Transverse colon (tissue), 4 donors: ENCODE results near the gene XKRX. TPM values are rescaled to one million over a fixed set of nuclear protein-coding genes. Genes with fewer than 3 reads are reported as not detected.

Experiments used
- DNase-seq: peaks from one replicate; pipeline ENCODE4 v3.0.0-alpha.2; 2019
- H3K27ac ChIP-seq, 4 donors: fragments of 200-600 bp; sonication (generic); 2 replicates each; pipeline ENCODE4 v1.5.1; 2016 to 2018; ENCODE audit warnings: inconsistent platforms in 4 of 4
- H3K27me3 ChIP-seq: fragments of 200-600 bp; sonication (generic); 2 replicates; pipeline ENCODE4 v1.5.1; 2017; ENCODE audit warnings: inconsistent platforms
- H3K36me3 ChIP-seq, 4 donors: fragments of 200-600 bp; sonication (generic); 2 replicates each; pipeline ENCODE4 v1.5.1; 2017 to 2019; ENCODE audit warnings: inconsistent platforms in 4 of 4
- H3K4me1 ChIP-seq, 4 donors: fragments of 200-600 bp; sonication (generic); 2 replicates each; pipeline ENCODE4 v1.5.1; 2017 to 2020; ENCODE audit warnings: inconsistent platforms in 4 of 4
- H3K4me3 ChIP-seq, 4 donors: fragments of 200-600 bp; sonication (generic); 1 replicate in 1 of 4; 2 replicates in 3 of 4; pipeline versions ENCODE4 v1.5.1 to v1.6.1; 2017 to 2019; ENCODE audit warnings: inconsistent platforms in 4 of 4
- H3K9me3 ChIP-seq, 2 donors: fragments of 200-600 bp; sonication (generic); 2 replicates each; pipeline ENCODE4 v1.5.1; 2017 to 2019; ENCODE audit warnings: inconsistent platforms in 2 of 2
- EP300 ChIP-seq: sonication (generic); formaldehyde crosslinking; IDR thresholded peaks from one replicate; pipeline ENCODE4 v1.6.1; 2017; ENCODE audit warnings: antibody characterized with exemption, low read depth
- POLR2A ChIP-seq: fragments of 450-650 bp; IDR thresholded peaks from one replicate; pipeline ENCODE4 v1.6.1; 2016; ENCODE audit warnings: antibody characterized with exemption, mild to moderate bottlenecking, moderate library complexity
- POLR2AphosphoS5 ChIP-seq, 3 donors: sonication (generic); formaldehyde crosslinking; IDR thresholded peaks; one replicate each; pipeline ENCODE4 v1.6.1; 2016; ENCODE audit warnings: antibody characterized with exemption in 3 of 3
- WGBS, 2 donors: methylation state at CpG; one replicate each; pipeline ENCODE4 v1.1.5; 2018; ENCODE audit warnings: low coverage in 1 of 2; 5-methylcytosine and 5-hydroxymethylcytosine counted together
- in situ Hi-C, 4 donors: fragments of 200-750 bp; cut with MboI; loops; one replicate each; pipeline versions ENCODE4 v1.15.0 to v1.15.1; 2017; ENCODE audit warnings: low sequenced_read_pairs in 3 of 4, low pct_ligation_motif_present in 1 of 4, low pct_unique_long_range_greater_than_20kb in 1 of 4
- intact Hi-C: fragments of 100-400 bp; cut with DNase I; formaldehyde crosslinking; loops from one replicate; pipeline ENCODE4 v1.15.1; 2023; ENCODE audit warnings: low total_unique reads
- total RNA-seq, 4 donors: library from RNA; depleted of rRNA; stranded (reverse); fragments of >200 nt; gene quantifications; one replicate each; pipeline ENCODE4 v1.1.0, GENCODE V29; 2016
- TF ChIP-seq, protein P1 (sequence below), 5 experiments: fragments of 200-600 bp in 3 of 5; fragments of 450-650 bp in 2 of 5; sonication (generic) in 3 of 5; IDR thresholded peaks; 1 replicate in 2 of 5; 2 replicates in 3 of 5; pipeline ENCODE4 v1.5.1; 2016 to 2017; ENCODE audit warnings: antibody characterized with exemption in 5 of 5, inconsistent platforms in 3 of 5, mild to moderate bottlenecking in 2 of 5, moderate library complexity in 1 of 5

Gene XKRX
- total RNA-seq, 4 donors from 2014 or later: 1.9 to 5.9 (median 2.2) TPM

DNA sequence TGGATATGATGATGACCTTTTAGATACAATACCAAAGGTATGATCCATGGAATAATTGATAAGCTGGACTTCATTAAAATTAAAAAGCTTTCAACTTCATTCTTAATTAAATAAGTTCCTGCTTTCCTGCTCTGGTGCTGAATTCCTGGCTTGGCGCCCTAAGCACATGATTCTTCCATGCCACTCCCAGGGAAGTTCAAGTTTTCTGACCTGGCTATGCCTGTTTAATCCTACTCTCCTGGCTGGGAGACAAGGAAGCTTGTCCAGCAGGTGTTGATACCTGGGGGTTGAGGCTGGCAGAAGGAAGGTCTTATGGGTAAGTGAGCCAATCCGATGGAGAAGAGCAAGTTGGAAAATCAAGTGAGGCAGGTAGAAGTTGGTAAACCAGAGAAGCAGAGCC is 24.3 kb downstream of the XKRX start:
- no peak for TF ChIP-seq POLR2AphosphoS5 (IDR thresholded peaks at IDR 0.05)
- no peak for DNase-seq
- 32% methylated on average over 2 of the region's 2 CpGs; no CpG with 5 or more reads in 1 of the 2 donors for WGBS, 2 donors
- no peaks in the 10 kb centered on the region for H3K4me1 ChIP-seq
- intact Hi-C loops (no loop called here), in situ Hi-C loops (no loop called here)
- no peak overlapping the region for H3K27ac ChIP-seq
- H3K27me3 ChIP-seq: no peaks in the 10 kb centered on the region
- H3K4me3 ChIP-seq: no peak overlapping the region
- no peaks in the 10 kb centered on the region for H3K36me3 ChIP-seq
- no peaks in the 10 kb centered on the region for H3K9me3 ChIP-seq

DNA sequence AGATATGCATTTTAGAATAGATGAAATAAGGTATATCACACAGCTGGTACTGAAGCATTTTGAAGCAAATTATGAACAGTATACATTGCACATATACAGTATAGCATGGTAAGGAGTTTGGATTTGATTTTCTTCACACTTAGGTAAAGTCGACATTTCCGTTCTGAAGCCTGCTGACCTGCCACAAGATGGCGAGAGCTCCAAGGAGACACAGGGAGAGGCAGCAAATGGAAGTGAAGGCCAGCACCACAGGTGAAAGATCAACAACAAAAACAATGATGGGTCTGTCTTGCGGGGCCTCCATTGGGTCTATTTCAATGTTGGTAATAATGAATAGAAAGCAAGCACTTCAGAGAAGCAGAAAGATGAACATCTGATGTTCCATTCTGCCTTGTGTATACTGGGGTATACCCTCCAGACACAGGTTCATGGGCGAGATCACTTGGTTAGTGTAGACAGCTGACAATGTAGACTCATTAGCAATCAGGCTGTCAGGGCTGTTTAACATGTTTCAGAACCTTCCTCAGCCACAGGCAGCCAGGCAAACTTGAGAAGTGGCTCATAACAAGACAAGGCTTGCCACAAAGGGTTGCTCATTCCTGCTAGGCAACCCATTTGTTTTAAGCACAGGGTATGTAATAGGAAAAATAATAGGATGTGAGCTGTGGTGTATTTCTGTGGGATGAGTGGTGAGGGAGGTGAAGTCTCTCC is 33.2 kb downstream of the XKRX start:
- Histone ChIP-seq H3K36me3 (no peaks in the 10 kb centered on the region), H3K9me3 (no peaks in the 10 kb centered on the region), H3K27me3 (no peaks in the 10 kb centered on the region), H3K27ac (no peak overlapping the region), H3K4me3 (no peak overlapping the region), H3K4me1 (no peaks in the 10 kb centered on the region)
- TF ChIP-seq, protein P1, sequence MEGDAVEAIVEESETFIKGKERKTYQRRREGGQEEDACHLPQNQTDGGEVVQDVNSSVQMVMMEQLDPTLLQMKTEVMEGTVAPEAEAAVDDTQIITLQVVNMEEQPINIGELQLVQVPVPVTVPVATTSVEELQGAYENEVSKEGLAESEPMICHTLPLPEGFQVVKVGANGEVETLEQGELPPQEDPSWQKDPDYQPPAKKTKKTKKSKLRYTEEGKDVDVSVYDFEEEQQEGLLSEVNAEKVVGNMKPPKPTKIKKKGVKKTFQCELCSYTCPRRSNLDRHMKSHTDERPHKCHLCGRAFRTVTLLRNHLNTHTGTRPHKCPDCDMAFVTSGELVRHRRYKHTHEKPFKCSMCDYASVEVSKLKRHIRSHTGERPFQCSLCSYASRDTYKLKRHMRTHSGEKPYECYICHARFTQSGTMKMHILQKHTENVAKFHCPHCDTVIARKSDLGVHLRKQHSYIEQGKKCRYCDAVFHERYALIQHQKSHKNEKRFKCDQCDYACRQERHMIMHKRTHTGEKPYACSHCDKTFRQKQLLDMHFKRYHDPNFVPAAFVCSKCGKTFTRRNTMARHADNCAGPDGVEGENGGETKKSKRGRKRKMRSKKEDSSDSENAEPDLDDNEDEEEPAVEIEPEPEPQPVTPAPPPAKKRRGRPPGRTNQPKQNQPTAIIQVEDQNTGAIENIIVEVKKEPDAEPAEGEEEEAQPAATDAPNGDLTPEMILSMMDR (IDR thresholded peaks at IDR 0.05): peak in 4 of 5 experiments; percentile 27 to 41 (median 30)
- no peak for TF ChIP-seq POLR2A
- 0 to 37% methylated on average over 3 to 5 of the region's 5 CpGs for WGBS, 2 donors
- in situ Hi-C loops (no loop called here), intact Hi-C loops (no loop called here)
- peak; percentile 28 for DNase-seq

DNA sequence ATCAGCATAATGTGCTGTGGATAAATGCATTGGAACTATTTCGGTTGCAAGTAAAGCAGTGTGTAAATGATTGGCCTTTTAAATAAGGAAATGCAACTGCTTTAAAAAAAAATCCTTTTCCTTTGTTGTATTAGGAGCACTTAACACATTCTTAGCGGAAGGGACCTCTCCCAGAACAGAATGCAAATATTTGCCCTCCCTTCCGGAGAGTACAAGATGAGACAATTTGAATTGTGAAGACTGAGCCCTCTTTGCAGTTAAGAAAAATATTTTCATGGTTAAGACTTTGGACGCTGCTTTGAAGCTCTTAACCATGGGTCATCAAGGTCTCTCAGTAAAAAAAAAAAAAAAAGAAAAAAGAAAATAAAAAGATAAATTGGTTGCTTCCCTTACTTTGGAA is 45.1 kb downstream of the XKRX start:
- in situ Hi-C loops: no loop called here

DNA sequence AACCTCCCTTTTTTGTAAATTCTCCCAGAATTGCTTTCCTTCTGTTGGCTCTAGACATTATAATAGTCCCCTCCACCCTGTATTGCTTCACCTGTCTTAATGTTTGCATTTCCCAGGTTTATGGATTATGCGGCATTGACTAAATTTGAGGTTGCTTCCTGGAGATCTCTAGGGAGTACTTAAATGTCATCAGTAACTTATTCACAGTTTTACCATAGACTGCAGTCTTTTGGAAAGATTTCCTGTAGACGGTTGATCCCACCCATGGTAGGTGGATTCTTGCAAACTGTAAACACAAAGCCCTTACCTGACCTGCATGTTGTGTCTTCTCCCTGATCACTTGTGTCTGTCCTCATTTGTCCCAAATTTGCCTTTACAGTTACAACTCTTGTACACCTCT is 48.3 kb downstream of the XKRX start:
- H3K36me3 ChIP-seq: no peaks in the 10 kb centered on the region
- H3K27me3 ChIP-seq: no peaks in the 10 kb centered on the region
- no peaks in the 10 kb centered on the region for H3K9me3 ChIP-seq
- in situ Hi-C loops: no loop called here
- DNase-seq: no peak
- H3K4me1 ChIP-seq: peaks cover 0 to 6% (median 2%) of the 10 kb centered on the region in 4 donors
- peak overlapping the region in 1 of 4 donors; percentile 47 for H3K27ac ChIP-seq
- no peak overlapping the region for H3K4me3 ChIP-seq
- intact Hi-C loops: no loop called here
- TF ChIP-seq POLR2A (no peak), POLR2AphosphoS5 (IDR thresholded peaks at IDR 0.05) (no peak), EP300 (no peak)
- TF ChIP-seq, protein P1 (IDR thresholded peaks at IDR 0.05): no peak
- 65 to 67% methylated on average over 1 to 2 of the region's 2 CpGs for WGBS, 2 donors

More for the DNA sequence above, 45.1 kb downstream of the XKRX start:
- DNase-seq: no peak
- Histone ChIP-seq H3K27me3 (no peaks in the 10 kb centered on the region), H3K4me3 (no peak overlapping the region), H3K27ac (peak overlapping the region; percentile 57 to 66 (median 62)), H3K9me3 (no peaks in the 10 kb centered on the region), H3K36me3 (no peaks in the 10 kb centered on the region), H3K4me1 (peaks cover 0 to 6% (median 2%) of the 10 kb centered on the region in 4 donors)
- TF ChIP-seq EP300 (no peak), POLR2AphosphoS5 (IDR thresholded peaks at IDR 0.05) (no peak), POLR2A (no peak)
- TF ChIP-seq, protein P1 (IDR thresholded peaks at IDR 0.05): no peak
- 35% methylated on average over 4 of the region's 4 CpGs; no CpG with 5 or more reads in 1 of the 2 donors for WGBS, 2 donors
- intact Hi-C loops: no loop called here

DNA sequence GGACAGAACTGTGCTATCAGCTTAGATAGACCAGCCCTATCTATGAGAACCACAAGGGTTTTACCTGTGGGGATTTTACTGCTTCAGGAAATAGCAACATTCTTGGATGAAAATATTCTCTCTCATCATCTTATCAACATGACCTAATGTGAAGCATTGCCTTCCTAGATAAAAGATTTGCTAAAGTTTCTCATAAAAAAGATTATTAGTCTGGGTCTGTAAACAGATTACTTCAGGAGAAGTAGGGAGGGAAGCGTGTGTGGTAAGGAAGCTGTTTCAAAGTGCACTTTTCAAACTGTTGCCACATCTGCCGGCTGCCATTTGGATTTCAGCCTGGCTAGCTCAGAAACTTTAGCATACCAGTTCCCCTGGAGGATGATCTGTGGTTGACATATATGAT is 54.4 kb downstream of the XKRX start, which contains the start of gene NOX1:
Gene NOX1 (minus strand): TSS at position 35 of the 400 bp plus-strand sequence. CDS start 220 bp downstream, outside the sequence.
- Histone ChIP-seq H3K9me3 (no peaks in the 10 kb centered on the region), H3K27ac (peak within 1 kb of the TSS; percentile 42 to 67 (median 55)), H3K4me1 (no peaks in the 10 kb centered on the region), H3K27me3 (no peaks in the 10 kb centered on the region), H3K36me3 (no peaks in the 10 kb centered on the region), H3K4me3 (peak within 1 kb of the TSS in 3 of 4 donors; percentile 16 to 40 (median 27))
- in situ Hi-C loops (no loop called here), intact Hi-C loops (no loop called here)
- peak; percentile 36 for DNase-seq
- TF ChIP-seq POLR2A: no peak
- TF ChIP-seq POLR2AphosphoS5 (IDR thresholded peaks at IDR 0.05): peak in 1 of 3 donors; percentile 24
- TF ChIP-seq, protein P1 (IDR thresholded peaks at IDR 0.05): no peak
- no peak for TF ChIP-seq EP300
- 25% methylated on average over 2 of the region's 2 CpGs; no CpG with 5 or more reads in 1 of the 2 donors for WGBS, 2 donors
